H1 (cell line): Measurements from ENCODE around the gene LGI4.

Source experiments
- ATF3 ChIP-seq: IDR thresholded peaks from 2 replicates; pipeline ENCODE4 v1.6.1; 2011; ENCODE audit warnings: low read depth, mild to moderate bottlenecking, low read length; ENCODE audit not compliant: insufficient read depth
- BCL11A ChIP-seq, 2 experiments: IDR thresholded peaks; one replicate each; pipeline ENCODE4 v1.6.1; 2011; ENCODE audit warnings: low read depth in 2 of 2, low read length in 2 of 2, mild to moderate bottlenecking in 2 of 2
- CTCF ChIP-seq, 3 experiments: IDR thresholded peaks; 1 replicate in 2 of 3; 2 replicates in 1 of 3; pipeline versions ENCODE4 v1.5.1 to v1.6.1; 2011; ENCODE audit warnings: low read length in 3 of 3, mild to moderate bottlenecking in 3 of 3, inconsistent platforms in 2 of 3, low read depth in 1 of 3, moderate library complexity in 1 of 3; ENCODE audit not compliant: insufficient read depth in 1 of 3; ENCODE audit errors: control extremely low read depth in 1 of 3
- EZH2 ChIP-seq: fragments of 200-600 bp; sonication (generic); IDR thresholded peaks from 2 replicates; pipeline ENCODE4 v1.7.1; 2012; ENCODE audit warnings: low read depth, mild to moderate bottlenecking, moderate library complexity, low read length, inconsistent platforms; ENCODE audit not compliant: severe bottlenecking
- JUND ChIP-seq: IDR thresholded peaks from 2 replicates; pipeline ENCODE4 v1.6.1; 2011; ENCODE audit warnings: mild to moderate bottlenecking, improper control_type of control experiment, low read length
- POLR2AphosphoS5 ChIP-seq: IDR thresholded peaks from 2 replicates; pipeline ENCODE4 v1.6.1; 2011; ENCODE audit warnings: low read depth, low read length
- RAD21 ChIP-seq, 2 experiments: IDR thresholded peaks in 1 of 2; conservative IDR thresholded peaks in 1 of 2; 2 replicates each; pipeline ENCODE4 v1.6.1; 2011; ENCODE audit warnings: low read depth in 2 of 2, low read length in 2 of 2, improper control_type of control experiment in 1 of 2, inconsistent platforms in 1 of 2, mild to moderate bottlenecking in 1 of 2, moderate library complexity in 1 of 2
- RNF2 ChIP-seq: fragments of 200-900, 300-1000 bp; sonication (generic); IDR thresholded peaks from 2 replicates; pipeline ENCODE4 v1.7.1; 2016; ENCODE audit warnings: borderline replicate concordance, low read depth, mild to moderate bottlenecking, antibody characterized with exemption, low read length; ENCODE audit not compliant: poor library complexity, severe bottlenecking; ENCODE audit errors: missing control alignments
- USF2 ChIP-seq: IDR thresholded peaks from 2 replicates; pipeline ENCODE4 v1.6.1; 2011; ENCODE audit warnings: low read length, improper control_type of control experiment

- TF ChIP-seq BCL11A (IDR thresholded peaks at IDR 0.05; ENCODE audit: low read depth in 2 of 2, low read length in 2 of 2) (no peak), EZH2 (no peak), RNF2 (no peak), POLR2AphosphoS5 (no peak), CTCF (IDR thresholded peaks at IDR 0.05; ENCODE audit: control extremely low read depth in 1 of 3, insufficient read depth in 1 of 3, low read depth in 1 of 3, low read length in 3 of 3) (no peak), USF2 (no peak), RAD21 (IDR thresholded peaks at IDR 0.05 in 1 of 2, conservative IDR thresholded peaks at IDR 0.05 in 1 of 2; ENCODE audit: low read depth in 2 of 2, low read length in 2 of 2) (no peak), ATF3 (no peak), JUND (no peak)
These were observed 53.7 kb downstream of the LGI4 start for GRCh38 chr19:35081201-35081600.
